HG03095 (cell line): ENCODE measurements around the gene KCTD4.

ENCODE experiments used
- ATAC-seq: cut with Tn5 transposase; IDR thresholded peaks from one replicate; pipeline ENCODE4 v1.9.1; 2021; ENCODE audit warnings: moderate library complexity; ENCODE audit not compliant: unreplicated experiment

KCTD4 gene

DNA sequence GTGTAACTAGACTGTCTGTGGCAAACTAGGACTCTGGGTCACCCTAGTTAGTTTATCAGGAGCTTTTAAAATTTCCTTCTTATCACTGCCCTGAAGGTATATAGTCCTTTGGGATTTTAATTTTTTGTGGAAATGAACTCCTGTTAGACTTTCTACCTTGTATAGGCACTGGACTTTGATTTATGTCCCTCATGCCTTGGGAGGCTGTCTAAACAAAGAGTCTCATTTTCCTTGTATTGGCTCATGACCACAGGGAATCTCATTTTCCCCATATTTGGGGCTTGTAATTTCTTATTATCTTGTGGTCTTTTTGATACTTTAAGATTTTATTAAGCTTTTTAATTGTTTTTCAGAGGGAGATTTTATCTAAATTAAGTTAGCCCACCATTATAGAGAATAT is 21.4 kb downstream of the KCTD4 start:
- no peak for ATAC-seq

DNA sequence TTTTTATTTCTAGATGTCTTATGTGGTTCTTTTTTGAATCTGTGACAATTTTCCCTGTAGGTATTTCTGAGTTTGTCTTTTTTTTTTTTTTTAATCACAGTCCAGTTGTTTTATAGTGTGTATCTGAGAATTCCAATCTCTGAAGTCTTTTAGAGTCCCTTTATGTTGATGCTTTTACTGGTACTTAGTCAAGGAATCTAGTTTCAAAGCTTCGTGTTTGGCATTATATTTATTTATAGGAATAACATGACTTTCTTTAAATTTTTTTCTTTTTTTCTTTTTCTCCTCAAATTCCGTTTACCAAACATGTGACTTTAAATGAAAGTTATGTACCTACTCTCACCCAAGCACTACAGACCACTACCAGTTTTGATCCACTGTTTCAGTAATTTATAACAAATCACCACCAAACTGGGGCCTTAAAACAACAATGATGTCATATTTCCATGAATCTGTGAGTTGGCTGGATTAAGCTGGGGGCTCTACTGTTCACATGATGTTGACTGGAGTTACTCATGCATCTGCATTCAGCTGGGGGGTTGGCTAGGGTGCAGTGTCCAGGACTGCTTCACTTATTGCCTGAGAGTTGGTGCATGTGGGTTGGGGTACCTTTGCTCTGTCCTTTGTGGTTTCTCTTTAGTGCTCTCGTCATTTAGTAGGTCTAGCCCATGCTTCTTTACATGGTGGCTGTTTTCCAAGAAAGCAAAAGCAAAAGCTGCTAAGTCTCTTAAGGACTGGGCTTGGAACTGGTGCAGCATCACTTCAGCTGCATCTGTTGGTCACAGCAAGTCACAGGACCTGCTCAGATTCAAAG is 22.3 kb downstream of the KCTD4 start:
- no peak for ATAC-seq

DNA sequence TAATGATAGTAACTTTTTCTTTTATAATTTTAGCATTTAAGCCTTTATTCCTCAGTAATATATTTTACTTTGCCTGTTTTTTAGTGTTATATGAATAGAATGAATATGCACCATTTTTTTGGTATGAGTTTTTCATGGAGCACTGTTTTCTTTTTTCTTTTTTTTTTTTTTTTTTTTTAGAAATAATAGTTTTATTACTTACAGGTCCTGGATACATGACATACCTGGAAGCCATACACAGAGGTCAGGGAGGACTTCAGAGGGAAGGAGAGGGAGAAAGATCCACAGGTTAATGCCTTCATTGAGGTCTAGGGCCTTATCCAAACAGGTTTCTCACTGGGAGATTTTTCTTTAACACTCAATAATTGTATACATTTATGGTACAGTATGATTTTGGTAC is 26.4 kb downstream of the KCTD4 start:
- no peak for ATAC-seq

GRCh38 chr13:45168555-45168930 is 32.3 kb downstream of the KCTD4 start:
- ATAC-seq = no peak

GRCh38 chr13:45167611-45168554 is 33.0 kb downstream of the KCTD4 start:
- no peak for ATAC-seq

- no peak for ATAC-seq
Observed at GRCh38 chr13:45166858-45167257, 34.0 kb downstream of the KCTD4 start.

GRCh38 chr13:45162821-45163220 is 38.0 kb downstream of the KCTD4 start:
- no peak for ATAC-seq

DNA sequence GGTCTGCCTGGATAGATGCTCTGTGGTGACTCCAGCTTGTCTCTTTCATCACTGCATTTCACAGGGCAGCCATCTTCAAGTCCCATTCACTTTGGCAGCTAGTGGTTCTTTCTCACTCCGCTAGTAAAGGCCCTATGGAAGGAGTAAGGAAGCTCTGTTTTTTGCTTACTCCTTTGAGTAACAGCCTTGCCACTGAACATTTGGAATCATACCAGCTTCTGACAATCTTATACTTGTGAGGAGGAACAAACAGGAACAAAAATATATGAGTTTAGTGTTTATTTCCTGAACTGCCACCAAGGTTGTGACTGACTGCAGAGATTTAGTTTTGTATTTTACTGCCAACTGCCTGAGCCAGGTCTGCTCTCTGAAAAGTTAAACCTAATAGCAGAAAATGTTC is 38.7 kb downstream of the KCTD4 start:
- no peak for ATAC-seq

DNA sequence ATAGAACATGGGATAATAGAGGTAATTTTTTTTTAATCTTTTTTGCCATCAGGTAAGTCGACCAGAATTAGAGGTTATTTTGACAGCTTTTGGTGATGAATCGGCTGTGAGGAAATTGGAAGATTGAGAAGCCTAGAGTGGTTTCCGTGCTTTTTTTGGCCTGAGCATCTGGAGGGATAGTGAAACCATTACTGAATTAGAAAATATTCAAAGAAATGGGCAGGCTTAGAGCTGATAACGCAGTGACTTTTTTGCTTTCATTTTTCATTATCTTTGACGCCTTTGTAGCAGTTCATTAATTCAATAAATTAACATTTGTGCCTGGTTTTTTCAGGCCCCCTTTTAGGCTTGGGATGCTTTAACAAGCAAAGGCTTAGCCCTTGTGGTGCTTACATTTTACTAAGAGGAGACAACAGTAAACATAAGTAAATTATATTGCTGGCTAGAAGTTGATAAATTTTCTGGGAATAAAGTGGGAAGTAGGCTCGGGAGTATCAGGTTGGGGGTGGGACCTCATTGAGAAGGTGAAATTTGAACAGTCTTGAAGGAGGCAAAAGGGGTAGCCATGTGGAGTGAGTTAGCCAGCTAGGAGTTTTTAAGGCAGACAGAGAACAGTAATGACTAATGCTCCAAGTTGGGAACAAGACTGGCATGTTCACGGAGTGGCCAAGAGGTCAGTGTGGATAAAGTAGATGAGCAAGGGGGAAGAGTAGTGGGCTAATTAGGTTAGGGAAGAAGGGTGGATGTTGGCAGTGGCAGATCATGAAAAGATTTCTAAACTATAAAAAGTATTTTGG is 44.1 kb downstream of the KCTD4 start:
- ATAC-seq = no peak

DNA sequence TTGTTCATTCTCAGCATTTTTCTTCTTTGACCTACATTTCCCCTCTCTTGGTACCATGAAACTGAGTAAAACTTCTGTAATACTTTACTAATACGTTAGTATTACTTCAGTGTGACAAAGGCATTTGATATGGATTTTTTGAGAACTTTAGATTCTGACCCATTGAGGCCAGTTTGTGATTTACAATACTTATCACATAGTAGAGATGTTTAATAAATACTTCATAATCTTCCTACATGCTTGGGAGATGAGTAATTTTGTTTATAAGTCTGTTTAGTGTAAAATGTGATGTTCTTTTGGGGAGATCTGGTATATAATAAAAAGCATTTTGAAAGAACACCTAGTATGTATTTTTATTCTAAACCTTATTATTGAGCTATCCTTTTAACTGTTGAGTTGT is 50.9 kb downstream of the KCTD4 start:
- ATAC-seq = no peak

- ATAC-seq = no peak
Observed at GRCh38 chr13:45143346-45143751, 57.5 kb downstream of the KCTD4 start.
